ENCODE data around the gene COL2A1. TPM values are rescaled to one million over a fixed set of nuclear protein-coding genes. Genes with fewer than 3 reads are reported as not detected.

The COL2A1 gene
- total RNA-seq, 2 experiments from 2014 or later: not detected

- peaks cover 33% of the 10 kb centered on the region for H3K4me1 Mint-ChIP-seq (ENCODE audit: low read depth)
- H3K4me3 ChIP-seq (ENCODE audit: low read length): peak overlapping the region; percentile 37
- intact Hi-C loops (cut with DNase I, micrococcal nuclease): no loop called here
- DNase-seq (no peak), ATAC-seq (ENCODE audit: poor library complexity) (no peak)
- peaks cover 0 to 35% of the 10 kb centered on the region in 2 experiments for H3K9me3 ChIP-seq (ENCODE audit: control insufficient read depth in 1 of 2, insufficient read depth in 1 of 2, low read length in 2 of 2)
- no peaks in the 10 kb centered on the region for H3K36me3 ChIP-seq (ENCODE audit: insufficient read depth, low read length)
- no peaks in the 10 kb centered on the region for H3K9me3 Mint-ChIP-seq
- peaks cover 97% of the 10 kb centered on the region for H3K27me3 Mint-ChIP-seq
- no peak overlapping the region for H3K27ac ChIP-seq (ENCODE audit: low read depth in 1 of 2, low read length in 2 of 2)
- H3K27me3 ChIP-seq (ENCODE audit: control insufficient read depth in 1 of 2, insufficient read depth in 2 of 2, low read length in 2 of 2): peaks cover 70 to 79% of the 10 kb centered on the region in 2 experiments
- H3K27ac Mint-ChIP-seq: no peak overlapping the region
- H3K4me3 Mint-ChIP-seq: peak overlapping the region; percentile 70
- TF ChIP-seq CTCF (IDR thresholded peaks at IDR 0.05): no peak
- H3K36me3 Mint-ChIP-seq (ENCODE audit: low read depth): no peaks in the 10 kb centered on the region
- ChIA-PET CTCF (no interaction called here), POLR2A (no interaction called here)
- peaks cover 44% of the 10 kb centered on the region for H3K4me1 ChIP-seq (ENCODE audit: insufficient read depth, low read length)
Observed at GRCh38 chr12:48005001-48005749, 899 bp upstream of the COL2A1 start.

GRCh38 chr12:48003226-48004052, 837 bp downstream of the COL2A1 start:
- TF ChIP-seq CTCF (IDR thresholded peaks at IDR 0.05): no peak
- CTCF ChIA-PET: no interaction called here
- POLR2A ChIA-PET: no interaction called here
- no peak overlapping the region for H3K27ac Mint-ChIP-seq
- no peaks in the 10 kb centered on the region for H3K36me3 ChIP-seq (ENCODE audit: insufficient read depth, low read length)
- H3K9me3 ChIP-seq (ENCODE audit: control insufficient read depth in 1 of 2, insufficient read depth in 1 of 2, low read length in 2 of 2): peaks cover 0 to 35% of the 10 kb centered on the region in 2 experiments
- H3K27me3 ChIP-seq (ENCODE audit: control insufficient read depth in 1 of 2, insufficient read depth in 2 of 2, low read length in 2 of 2): peaks cover 65 to 87% of the 10 kb centered on the region in 2 experiments
- H3K27ac ChIP-seq (ENCODE audit: low read depth in 1 of 2, low read length in 2 of 2): no peak overlapping the region
- H3K27me3 Mint-ChIP-seq: peaks cover 97% of the 10 kb centered on the region
- DNase-seq (peak in 3 of 14 experiments; percentile 16 to 35 (median 33)), ATAC-seq (ENCODE audit: poor library complexity) (peak; percentile 22)
- no peaks in the 10 kb centered on the region for H3K9me3 Mint-ChIP-seq
- H3K4me3 Mint-ChIP-seq: peak overlapping the region; percentile 71
- peaks cover 33% of the 10 kb centered on the region for H3K4me1 Mint-ChIP-seq (ENCODE audit: low read depth)
- peaks cover 44% of the 10 kb centered on the region for H3K4me1 ChIP-seq (ENCODE audit: insufficient read depth, low read length)
- H3K4me3 ChIP-seq (ENCODE audit: low read length): peak overlapping the region; percentile 37
- no peaks in the 10 kb centered on the region for H3K36me3 Mint-ChIP-seq (ENCODE audit: low read depth)
- intact Hi-C loops (cut with DNase I, micrococcal nuclease): no loop called here

- peaks cover 33% of the 10 kb centered on the region for H3K4me1 Mint-ChIP-seq (ENCODE audit: low read depth)
- DNase-seq: no peak
- peaks cover 97% of the 10 kb centered on the region for H3K27me3 Mint-ChIP-seq
- intact Hi-C loops (cut with DNase I, micrococcal nuclease): no loop called here
- Histone ChIP-seq H3K36me3 (ENCODE audit: insufficient read depth, low read length) (no peaks in the 10 kb centered on the region), H3K27me3 (ENCODE audit: control insufficient read depth in 1 of 2, insufficient read depth in 2 of 2, low read length in 2 of 2) (peaks cover 66 to 87% of the 10 kb centered on the region in 2 experiments), H3K4me1 (ENCODE audit: insufficient read depth, low read length) (peaks cover 44% of the 10 kb centered on the region), H3K4me3 (ENCODE audit: low read length) (no peak overlapping the region), H3K9me3 (ENCODE audit: control insufficient read depth in 1 of 2, insufficient read depth in 1 of 2, low read length in 2 of 2) (peaks cover 0 to 35% of the 10 kb centered on the region in 2 experiments), H3K27ac (ENCODE audit: low read depth in 1 of 2, low read length in 2 of 2) (no peak overlapping the region)
- no peak for ATAC-seq (ENCODE audit: poor library complexity)
- TF ChIP-seq CTCF (IDR thresholded peaks at IDR 0.05): no peak
- peak overlapping the region; percentile 71 for H3K4me3 Mint-ChIP-seq
- ChIA-PET CTCF (no interaction called here), POLR2A (interaction anchor here (1.0 kb wide), 2 partner anchors 11 to 14 kb away, joined by 3 to 4 read pairs; no protein-coding TSS in a partner anchor)
- H3K36me3 Mint-ChIP-seq (ENCODE audit: low read depth): no peaks in the 10 kb centered on the region
- H3K27ac Mint-ChIP-seq: no peak overlapping the region
- no peaks in the 10 kb centered on the region for H3K9me3 Mint-ChIP-seq
Observed at GRCh38 chr12:48002773-48003218, 1.5 kb downstream of the COL2A1 start.
